Adipose tissue (tissue), 3 donors: ENCODE results near the gene HELZ2. TPM values are rescaled to one million over a fixed set of nuclear protein-coding genes. Genes with fewer than 3 reads are reported as not detected.

Source experiments
- H3K27ac ChIP-seq: one replicate; pipeline ENCODE4 v1.5.1; 2013; ENCODE audit warnings: low read depth, low read length
- WGBS, 3 donors: extraction: QIAGEN DNeasy Blood & Tissue Kit; methylation state at CpG; one replicate each; pipeline ENCODE4 v1.1.7; 2013; 5-methylcytosine and 5-hydroxymethylcytosine counted together
- polyA plus RNA-seq, 3 donors: library from polyadenylated mRNA; stranded (reverse); fragments of 200-250 nt; gene quantifications; one replicate each; pipeline ENCODE4 v1.2.3, GENCODE V29; 2013
- donor health status: healthy with polysubstance abuse.
- donor health status: Bipolar disorder and iron deficiency.
- donor health status: healthy.

Gene HELZ2
- polyA plus RNA-seq, 3 donors = 11.3 to 22.0 (median 13.3) TPM

DNA sequence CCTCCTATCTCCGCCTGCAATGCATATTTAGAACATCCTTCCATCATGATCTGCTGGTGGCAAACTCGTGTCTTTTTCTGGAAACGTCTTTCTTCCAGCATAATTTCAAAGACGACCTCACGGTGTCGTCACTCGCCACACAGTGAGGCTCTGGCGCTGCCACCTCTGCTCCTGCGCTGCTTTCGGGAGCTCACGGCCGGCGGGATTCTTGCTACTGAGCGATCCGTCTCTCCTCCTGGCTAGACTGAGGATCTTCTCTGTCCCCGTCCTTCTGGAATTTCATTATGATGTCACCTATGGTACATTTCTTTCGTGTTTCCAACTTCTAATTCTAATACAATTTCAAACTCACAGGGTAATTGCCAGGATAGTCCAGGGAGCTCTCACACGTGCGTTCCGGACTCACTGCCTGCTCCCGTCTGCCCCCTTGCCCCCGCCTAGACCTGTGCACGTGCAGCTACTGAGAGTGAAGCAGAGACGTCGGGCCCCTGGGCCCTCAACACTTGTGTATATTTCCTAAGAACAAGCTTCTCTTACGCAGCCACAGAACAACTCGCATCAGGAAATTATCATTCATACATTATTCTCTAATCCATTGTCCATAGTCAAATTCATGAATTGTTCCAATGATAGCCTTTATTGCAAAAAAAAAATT, 25.5 kb upstream of the HELZ2 start:
- WGBS, 3 donors = 91 to 95% (median 95%) methylated on average over 27 of the region's 27 CpGs
- H3K27ac ChIP-seq = no peak overlapping the region

DNA sequence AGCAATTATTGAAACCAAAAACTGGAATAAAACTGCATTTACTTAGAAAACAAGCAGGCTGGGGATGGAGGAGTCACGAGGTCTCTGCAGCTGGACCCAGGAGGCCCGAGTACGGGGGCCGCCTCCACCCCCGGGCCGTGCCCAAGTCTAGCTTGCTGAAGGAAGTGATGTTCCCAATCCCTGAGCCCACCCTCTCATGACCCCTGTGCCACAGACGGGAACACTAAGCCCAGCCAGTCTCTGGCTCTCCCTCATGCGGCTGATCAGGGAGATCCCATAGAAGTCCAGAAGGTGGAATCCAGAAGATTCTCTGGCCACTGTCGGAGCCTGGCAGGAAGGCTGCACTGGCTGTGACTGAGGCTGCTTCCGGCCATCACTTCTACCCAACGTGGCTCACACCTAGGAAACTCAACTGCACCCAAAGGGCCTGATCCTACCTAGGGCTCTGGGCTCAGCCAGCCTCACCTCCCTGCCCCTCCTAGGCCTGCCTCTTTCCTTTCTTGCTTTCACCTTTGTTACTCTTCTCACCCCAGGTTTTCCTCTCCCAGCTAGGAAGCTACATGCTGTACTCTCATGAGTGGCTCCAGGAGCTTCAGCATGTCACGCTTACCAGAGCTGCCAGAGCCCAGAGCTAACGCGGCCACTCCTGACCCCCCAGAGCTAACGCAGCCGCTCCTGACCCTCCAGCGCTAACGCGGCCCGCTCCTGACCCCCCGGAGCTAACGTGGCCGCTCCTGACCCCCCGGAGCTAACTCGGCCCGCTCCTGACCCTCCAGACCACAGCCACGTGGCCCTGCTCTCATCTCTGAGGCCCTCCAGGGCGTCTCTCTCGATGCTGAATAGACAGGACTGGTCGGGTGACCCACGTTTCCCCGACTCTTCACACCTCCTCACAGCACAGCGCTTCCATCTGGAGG, 24.7 kb upstream of the HELZ2 start:
- no peak overlapping the region for H3K27ac ChIP-seq
- WGBS, 3 donors = 90 to 92% (median 92%) methylated on average over 31 to 33 of the region's 33 CpGs

- 86 to 93% (median 92%) methylated on average over 23 of the region's 23 CpGs for WGBS, 3 donors
- H3K27ac ChIP-seq = no peak overlapping the region
Observed at GRCh38 chr20:63597651-63598478, 23.8 kb upstream of the HELZ2 start.

GRCh38 chr20:63596423-63596822, 22.4 kb upstream of the HELZ2 start:
- no peak overlapping the region for H3K27ac ChIP-seq
- 91 to 94% (median 94%) methylated on average over 6 of the region's 6 CpGs for WGBS, 3 donors

DNA sequence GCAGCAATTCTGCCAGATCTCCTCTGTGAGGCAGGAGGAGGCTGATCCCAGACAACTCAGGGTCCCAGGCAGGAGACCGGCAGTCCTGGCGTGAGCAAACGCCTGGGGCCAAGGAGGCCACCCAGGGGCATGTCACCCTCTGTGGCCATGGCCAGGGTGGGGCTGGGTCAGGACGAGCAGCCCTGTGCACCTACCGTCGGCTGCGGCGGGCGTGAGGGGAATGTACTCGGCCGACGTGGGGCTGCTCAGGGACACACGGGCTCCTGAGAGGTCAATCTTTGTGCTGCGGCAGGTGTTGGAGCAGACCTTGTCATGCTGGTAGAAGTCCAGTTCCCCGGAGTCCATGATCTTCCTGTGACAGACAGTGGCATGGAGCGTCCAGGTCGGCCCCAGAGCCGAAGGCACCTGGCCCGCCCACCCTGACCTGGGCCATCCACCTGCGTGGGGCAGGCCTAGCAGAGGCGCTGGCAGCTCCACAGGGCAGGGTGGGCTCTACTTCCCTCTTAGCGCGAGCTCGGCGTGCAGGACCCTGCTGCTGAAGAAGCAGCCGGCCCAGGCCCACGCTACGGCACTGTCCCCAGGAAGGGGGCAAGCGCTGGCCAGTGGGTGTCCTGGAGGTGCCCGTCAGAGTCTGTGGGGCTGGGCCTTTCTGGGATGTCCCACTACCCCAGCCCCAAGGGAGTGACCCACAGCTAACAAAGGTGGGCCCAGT, 21.5 kb upstream of the HELZ2 start:
- no peak overlapping the region for H3K27ac ChIP-seq
- WGBS, 3 donors = 94 to 95% (median 94%) methylated on average over 28 to 30 of the region's 30 CpGs

- H3K27ac ChIP-seq = no peak overlapping the region
- WGBS, 3 donors = 70 to 87% (median 72%) methylated on average over 10 of the region's 10 CpGs
Observed at GRCh38 chr20:63594043-63594561, 20.1 kb upstream of the HELZ2 start.

DNA sequence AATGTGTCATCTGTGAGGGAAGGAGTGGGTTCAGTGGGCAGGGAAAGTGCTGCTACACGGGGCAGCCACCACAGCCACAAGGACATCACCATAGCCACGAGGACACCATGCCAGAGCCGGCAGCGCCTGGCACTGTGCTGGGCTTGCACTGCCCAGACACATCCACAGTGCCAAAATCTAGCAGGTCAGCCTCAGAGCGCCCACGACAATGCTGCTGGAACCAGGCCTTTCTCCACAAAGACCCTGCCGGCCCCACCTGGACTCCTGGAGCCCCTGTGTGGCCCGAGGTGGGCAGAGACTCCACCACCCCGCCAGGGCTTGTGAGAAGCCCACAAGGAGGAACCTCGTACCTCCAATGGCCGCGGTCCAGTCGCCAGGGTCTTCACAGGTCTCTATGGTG, 18.6 kb upstream of the HELZ2 start:
- H3K27ac ChIP-seq = no peak overlapping the region
- 94 to 97% (median 96%) methylated on average over 13 of the region's 13 CpGs for WGBS, 3 donors

GRCh38 chr20:63591786-63592355, 17.8 kb upstream of the HELZ2 start:
- WGBS, 3 donors = 94 to 97% (median 95%) methylated on average over 28 of the region's 28 CpGs
- no peak overlapping the region for H3K27ac ChIP-seq

DNA sequence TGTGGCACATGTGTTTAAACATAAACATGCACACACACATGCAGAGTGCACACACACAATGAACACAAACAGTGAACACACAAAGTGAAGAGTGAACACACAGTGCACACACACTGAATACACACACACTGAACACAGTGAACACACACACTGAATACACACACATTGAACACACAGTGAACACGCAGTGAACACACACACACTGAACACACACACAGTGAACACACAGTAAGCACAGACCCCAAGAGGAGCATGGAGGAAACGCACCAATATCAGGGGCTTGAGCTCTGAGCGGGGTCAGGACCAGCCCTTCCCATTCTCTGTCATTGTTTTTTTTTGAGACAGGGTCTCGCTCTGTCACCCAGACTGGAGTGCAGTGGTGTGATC, 17.1 kb upstream of the HELZ2 start:
- 92 to 100% (median 95%) methylated on average over 4 of the region's 4 CpGs for WGBS, 3 donors
- H3K27ac ChIP-seq = no peak overlapping the region

- H3K27ac ChIP-seq = no peak overlapping the region
- WGBS, 3 donors = 92 to 94% (median 93%) methylated on average over 44 to 52 of the region's 52 CpGs
Observed at GRCh38 chr20:63590218-63591146, 16.4 kb upstream of the HELZ2 start.

- H3K27ac ChIP-seq = no peak overlapping the region
- 67 to 90% (median 84%) methylated on average over 38 of the region's 38 CpGs for WGBS, 3 donors
Observed at GRCh38 chr20:63589261-63590217, 15.5 kb upstream of the HELZ2 start.

GRCh38 chr20:63588641-63589041, 14.6 kb upstream of the HELZ2 start:
- no peak overlapping the region for H3K27ac ChIP-seq
- WGBS, 3 donors = 74 to 93% (median 89%) methylated on average over 10 to 11 of the region's 11 CpGs

GRCh38 chr20:63587776-63588591, 13.9 kb upstream of the HELZ2 start:
- 52 to 71% (median 52%) methylated on average over 19 of the region's 19 CpGs for WGBS, 3 donors

DNA sequence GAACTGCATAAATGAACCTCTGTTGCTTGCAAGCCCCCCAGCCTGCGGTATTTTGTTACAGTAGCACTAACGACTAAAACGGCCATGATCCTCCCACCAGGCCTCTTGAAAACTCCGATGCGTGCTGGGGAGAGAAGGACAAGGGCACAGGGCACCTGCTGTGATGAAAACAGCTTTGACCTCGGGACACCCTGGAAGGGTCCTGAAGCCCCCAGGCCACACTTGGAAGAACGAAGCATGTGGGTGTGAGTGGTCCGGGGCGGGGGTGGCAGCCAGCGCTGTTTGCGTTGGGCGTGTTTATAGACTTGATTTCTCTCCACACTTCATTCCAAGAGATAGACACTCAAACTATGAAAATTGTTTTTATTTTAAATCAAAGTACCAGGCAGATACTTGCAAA, 13.2 kb upstream of the HELZ2 start:
- 92 to 96% (median 94%) methylated on average over 12 of the region's 12 CpGs for WGBS, 3 donors
- no peak overlapping the region for H3K27ac ChIP-seq

More at GRCh38 chr20:63587776-63588591, 13.9 kb upstream of the HELZ2 start:
- no peak overlapping the region for H3K27ac ChIP-seq

DNA sequence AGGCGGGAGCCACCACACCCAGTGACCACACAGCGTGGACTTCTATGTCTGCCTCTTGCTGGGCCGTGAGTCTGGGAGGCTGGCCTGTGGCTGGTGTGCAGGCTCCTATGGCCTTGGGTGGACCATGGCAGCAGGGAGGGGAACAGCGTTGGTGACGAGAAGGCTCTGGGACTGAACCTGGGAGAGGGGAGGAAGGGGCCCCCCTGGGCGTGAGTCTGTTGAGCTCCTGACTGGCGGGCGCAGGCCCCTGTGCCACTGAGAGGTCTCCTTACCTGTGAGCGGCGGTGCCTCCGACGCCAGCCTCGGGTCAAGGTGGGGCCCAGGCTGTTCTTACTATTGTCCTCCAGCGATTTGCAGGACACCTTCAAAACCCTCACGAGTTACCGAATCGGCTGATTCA, 12.8 kb upstream of the HELZ2 start:
- H3K27ac ChIP-seq = no peak overlapping the region
- WGBS, 3 donors = 89 to 93% (median 92%) methylated on average over 16 to 17 of the region's 17 CpGs
